T-cell (primary cell): ENCODE results near the gene YJEFN3. TPM values are rescaled to one million over a fixed set of nuclear protein-coding genes. Genes with fewer than 3 reads are reported as not detected.

ENCODE experiments used
- ATAC-seq, 4 experiments: fragments of 200-7000 bp in 3 of 4; fragments of 150-1000 bp in 1 of 4; cut with Tn5 transposase; replicated peaks in 1 of 4; 1 replicate in 3 of 4; 2 replicates in 1 of 4; pipeline ENCODE4 v1.10.0; 2021; ENCODE audit warnings: moderate library complexity in 3 of 4, mild to moderate bottlenecking in 2 of 4, moderate number of reproducible peaks in 1 of 4
- CTCF ChIA-PET, 2 donors: fragments of 300-600 bp; sonication (Branson Sonifier 250); formaldehyde crosslinking; loops; one replicate each; lab custom pipeline; 2022; ENCODE audit warnings: antibody characterized with exemption in 2 of 2; lab: Charles Lee
- POLR2A ChIA-PET, 2 donors: fragments of 300-600 bp; sonication (Branson Sonifier 250); formaldehyde crosslinking; loops; one replicate each; lab custom pipeline; 2022; ENCODE audit warnings: antibody characterized with exemption in 2 of 2; lab: Charles Lee
- DNase-seq, 35 experiments: peaks; one replicate each; pipeline versions ENCODE4 v3.0.0 to v3.0.0-alpha.2; 2013 to 2023
- H3K27ac ChIP-seq: one replicate; pipeline ENCODE4 v1.5.1; 2013; ENCODE audit warnings: low read length
- H3K27me3 ChIP-seq, 2 experiments: replicated peaks in 1 of 2; 1 replicate in 1 of 2; 2 replicates in 1 of 2; pipeline versions ENCODE4 v1.6.1 to v1.7.0; 2013; ENCODE audit warnings: low read length in 1 of 2, mixed read lengths in 1 of 2; ENCODE audit not compliant: control insufficient read depth in 2 of 2, insufficient read depth in 2 of 2; ENCODE audit errors: extremely low read depth in 1 of 2
- H3K36me3 ChIP-seq, 2 donors: 1 replicate in 1 of 2; 2 replicates in 1 of 2; pipeline versions ENCODE4 v1.6.1 to v1.7.0; 2013; ENCODE audit warnings: low read length in 1 of 2; ENCODE audit not compliant: control insufficient read depth in 2 of 2, insufficient read depth in 1 of 2; ENCODE audit errors: extremely low read depth in 1 of 2
- H3K4me1 ChIP-seq, 2 experiments: 1 replicate in 1 of 2; 2 replicates in 1 of 2; pipeline versions ENCODE4 v1.6.1 to v1.7.0; 2013; ENCODE audit warnings: low read length in 2 of 2, mixed read lengths in 1 of 2; ENCODE audit not compliant: insufficient read depth in 2 of 2, control insufficient read depth in 1 of 2; ENCODE audit errors: extremely low read depth in 1 of 2
- H3K4me3 ChIP-seq, 2 donors: 1 replicate in 1 of 2; 2 replicates in 1 of 2; pipeline versions ENCODE4 v1.5.1 to v1.7.0; 2013; ENCODE audit warnings: mild to moderate bottlenecking in 2 of 2, low read length in 1 of 2, moderate library complexity in 1 of 2; ENCODE audit not compliant: control insufficient read depth in 1 of 2; ENCODE audit errors: extremely low read depth in 1 of 2
- H3K9me3 ChIP-seq: 2 replicates; pipeline ENCODE4 v1.7.0; 2013
- H3K27ac Mint-ChIP-seq, 2 donors: one replicate each; pipeline ENCODE4 v1.8.0; 2020 to 2021; ENCODE audit warnings: mild to moderate bottlenecking in 2 of 2, mixed read lengths in 2 of 2
- H3K27me3 Mint-ChIP-seq, 2 donors: one replicate each; pipeline ENCODE4 v1.8.0; 2021 to 2022; ENCODE audit warnings: mixed read lengths in 2 of 2
- H3K36me3 Mint-ChIP-seq: one replicate; pipeline ENCODE4 v1.8.0; 2021; ENCODE audit warnings: mixed read lengths
- H3K4me1 Mint-ChIP-seq, 3 donors: one replicate each; pipeline ENCODE4 v1.8.0; 2020 to 2022; ENCODE audit warnings: mixed read lengths in 3 of 3, mild to moderate bottlenecking in 1 of 3
- H3K4me3 Mint-ChIP-seq, 3 donors: one replicate each; pipeline ENCODE4 v1.8.0; 2020 to 2022; ENCODE audit warnings: mild to moderate bottlenecking in 3 of 3, mixed read lengths in 3 of 3, moderate library complexity in 3 of 3
- H3K9me3 Mint-ChIP-seq, 3 donors: one replicate each; pipeline ENCODE4 v1.8.0; 2020 to 2022; ENCODE audit warnings: mixed read lengths in 3 of 3
- WGBS: methylation state at CpG from one replicate; pipeline ENCODE4 v1.1.5; 2013; ENCODE audit warnings: missing lambda C conversion rate; ENCODE audit not compliant: insufficient coverage; 5-methylcytosine and 5-hydroxymethylcytosine counted together
- total RNA-seq, 35 experiments: library from RNA in 6 of 35; stranded (reverse) in 6 of 35; fragments of 120-200 nt in 1 of 35; gene quantifications; one replicate each; pipeline versions ENCODE4 v1.2.1 to v1.2.4 and lab custom pipeline; 2013 to 2026

The YJEFN3 gene
- total RNA-seq, 5 donors from 2014 or later (not counting 1 experiment from before 2014, with no cell fraction given) = 5.4 to 14.2 (median 12.5) TPM

DNA sequence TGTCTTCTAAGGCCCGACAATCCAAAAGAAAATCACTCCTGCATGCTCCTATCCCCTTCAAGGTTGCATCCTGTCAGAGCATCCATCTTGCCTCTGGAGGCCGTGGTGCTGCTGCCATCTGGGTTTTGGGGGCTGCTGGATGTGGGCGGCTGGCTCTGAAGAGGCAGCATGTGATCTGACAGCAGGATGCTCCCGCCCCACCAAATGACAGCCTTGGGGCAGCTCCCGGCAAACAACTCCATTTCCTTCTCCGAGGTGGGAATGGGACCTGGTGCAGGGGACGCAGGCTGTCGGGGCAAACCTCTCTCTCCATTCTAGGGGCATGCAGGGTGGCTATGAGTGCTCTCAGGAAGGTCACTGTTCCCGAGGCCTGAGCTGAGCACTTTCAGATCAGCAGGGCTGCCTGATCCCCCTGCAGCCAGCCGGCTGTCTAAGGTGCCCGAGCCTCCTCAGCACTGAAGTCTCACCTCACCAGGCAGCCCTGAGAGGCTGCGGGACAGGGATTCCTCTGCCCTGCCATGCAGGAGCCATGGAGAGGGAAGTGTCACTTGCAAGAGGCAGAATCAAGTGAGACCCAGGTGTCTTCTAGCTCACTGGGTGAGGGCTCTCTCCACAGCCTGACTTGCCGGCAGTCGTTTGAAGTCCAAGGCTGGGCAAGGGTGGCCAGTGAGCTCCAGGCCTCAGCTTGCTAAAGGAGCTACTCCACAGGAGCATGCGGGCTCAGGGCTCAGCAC lies 42.2 kb upstream of the YJEFN3 start:
- peak overlapping the region in 1 of 3 donors; percentile 79 for H3K4me3 Mint-ChIP-seq

DNA sequence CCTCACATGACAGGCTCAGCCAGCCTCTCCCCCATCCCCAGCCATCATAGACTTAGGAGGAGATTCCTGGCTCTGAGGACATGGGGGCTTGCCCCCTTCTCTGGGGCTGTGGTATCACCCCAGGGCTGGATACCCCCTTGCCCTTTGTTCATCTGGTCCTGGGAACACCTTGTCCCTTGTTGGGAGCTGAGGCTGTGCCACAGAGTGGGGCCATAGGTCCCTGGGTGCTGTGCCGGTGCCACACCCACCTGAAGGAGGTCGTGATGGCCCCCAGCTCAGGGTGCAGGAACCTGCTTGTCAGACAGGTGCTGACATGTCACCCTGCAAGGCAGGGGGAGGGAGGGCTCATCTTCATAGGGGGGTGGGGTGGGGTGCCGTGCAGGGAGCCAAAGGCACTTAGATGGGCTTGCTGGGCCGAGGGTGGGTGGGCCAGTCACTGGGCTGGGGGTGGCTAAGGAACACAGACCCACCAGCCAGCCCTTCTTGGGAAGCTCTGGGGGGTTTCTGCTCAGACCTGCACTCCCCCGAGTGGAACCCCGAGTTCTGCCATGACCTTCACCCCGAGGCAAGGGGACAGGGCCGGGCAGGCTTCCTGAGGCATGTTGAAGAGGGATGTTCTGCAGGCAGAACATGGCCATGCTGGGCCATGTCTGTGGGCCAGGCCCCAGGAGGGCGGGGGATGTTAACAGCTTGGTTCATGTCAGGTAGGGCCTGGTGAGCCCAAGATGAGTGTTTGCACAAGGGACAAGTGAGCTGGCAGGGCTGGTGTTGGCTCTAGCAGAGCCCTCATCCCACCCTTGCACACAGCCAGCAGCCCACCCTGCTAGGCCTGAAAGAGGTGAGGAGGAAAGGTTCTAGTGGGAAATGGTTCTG lies 41.4 kb upstream of the YJEFN3 start:
- no peak for DNase-seq
- Histone ChIP-seq H3K4me3 (no peak overlapping the region), H3K27ac (peak overlapping the region; percentile 98), H3K9me3 (no peaks in the 10 kb centered on the region), H3K27me3 (no peaks in the 10 kb centered on the region), H3K4me1 (peaks cover 32 to 75% of the 10 kb centered on the region in 2 experiments), H3K36me3 (peaks cover 0 to 31% of the 10 kb centered on the region in 2 donors)
- no peaks in the 10 kb centered on the region for H3K27me3 Mint-ChIP-seq
- peak overlapping the region; percentile 95 to 99 for H3K27ac Mint-ChIP-seq
- CTCF ChIA-PET = interaction anchor here (0.5 to 4.4 kb wide), 5 partner anchors 102 to 126 kb away, joined by 3 to 64 read pairs (median 4); no protein-coding TSS in a partner anchor
- H3K4me1 Mint-ChIP-seq = peaks cover 60 to 70% (median 64%) of the 10 kb centered on the region in 3 donors
- no peaks in the 10 kb centered on the region for H3K9me3 Mint-ChIP-seq
- peaks cover 8% of the 10 kb centered on the region for H3K36me3 Mint-ChIP-seq
- no peak for ATAC-seq
- POLR2A ChIA-PET = interaction anchor here in 1 of 2 donors (0.6 kb wide), 1 partner anchor 156 kb away, joined by 4 read pairs; the partner anchor contains the start of gene GMIP
- H3K4me3 Mint-ChIP-seq = peak overlapping the region in 1 of 3 donors; percentile 79
- WGBS = 90% methylated on average over 8 of the region's 9 CpGs

More for the DNA sequence above, 42.2 kb upstream of the YJEFN3 start:
- Histone ChIP-seq H3K36me3 (peaks cover 0 to 26% of the 10 kb centered on the region in 2 donors), H3K4me1 (peaks cover 32 to 80% of the 10 kb centered on the region in 2 experiments), H3K27ac (peak overlapping the region; percentile 98), H3K9me3 (no peaks in the 10 kb centered on the region), H3K27me3 (no peaks in the 10 kb centered on the region), H3K4me3 (no peak overlapping the region)
- CTCF ChIA-PET = interaction anchor here in 1 of 2 donors (0.6 kb wide), 1 partner anchor 125 kb away, joined by 4 read pairs; no protein-coding TSS in a partner anchor
- DNase-seq (no peak), ATAC-seq (no peak)
- WGBS = 86% methylated on average over 12 of the region's 15 CpGs
- Mint-ChIP-seq H3K4me1 (peaks cover 60 to 72% (median 66%) of the 10 kb centered on the region in 3 donors), H3K27ac (peak overlapping the region; percentile 95 to 99), H3K9me3 (no peaks in the 10 kb centered on the region), H3K27me3 (no peaks in the 10 kb centered on the region), H3K36me3 (peaks cover 8% of the 10 kb centered on the region)
- POLR2A ChIA-PET = no interaction called here

GRCh38 chr19:19487950-19488874 lies 40.5 kb upstream of the YJEFN3 start:
- peaks cover 3 to 34% of the 10 kb centered on the region in 2 donors for H3K36me3 ChIP-seq
- H3K27me3 ChIP-seq = no peaks in the 10 kb centered on the region
- DNase-seq (no peak), ATAC-seq (no peak)
- peak overlapping the region; percentile 54 to 79 (median 64) for H3K4me3 Mint-ChIP-seq
- H3K27ac Mint-ChIP-seq = peak overlapping the region; percentile 95 to 99
- peak overlapping the region; percentile 26 to 44 for H3K4me3 ChIP-seq
- ChIA-PET CTCF (interaction anchor here (0.5 to 4.4 kb wide), 10 partner anchors 81 to 163 kb away, joined by 3 to 64 read pairs (median 4); partner anchors contain the start of gene GATAD2A (in 1 of the 2)), POLR2A (interaction anchor here (0.6 to 2.4 kb wide), 4 partner anchors 36 to 156 kb away, joined by 3 to 8 read pairs (median 4); partner anchors contain the start of gene GMIP (in 1 of the 2))
- H3K4me1 Mint-ChIP-seq = peaks cover 58 to 63% (median 60%) of the 10 kb centered on the region in 3 donors
- H3K27ac ChIP-seq = peak overlapping the region; percentile 98
- no peaks in the 10 kb centered on the region for H3K27me3 Mint-ChIP-seq
- H3K9me3 ChIP-seq = no peaks in the 10 kb centered on the region
- WGBS = 95% methylated on average over 12 of the region's 20 CpGs
- peaks cover 32 to 71% of the 10 kb centered on the region in 2 experiments for H3K4me1 ChIP-seq
- H3K9me3 Mint-ChIP-seq = no peaks in the 10 kb centered on the region
- peaks cover 2% of the 10 kb centered on the region for H3K36me3 Mint-ChIP-seq

DNA sequence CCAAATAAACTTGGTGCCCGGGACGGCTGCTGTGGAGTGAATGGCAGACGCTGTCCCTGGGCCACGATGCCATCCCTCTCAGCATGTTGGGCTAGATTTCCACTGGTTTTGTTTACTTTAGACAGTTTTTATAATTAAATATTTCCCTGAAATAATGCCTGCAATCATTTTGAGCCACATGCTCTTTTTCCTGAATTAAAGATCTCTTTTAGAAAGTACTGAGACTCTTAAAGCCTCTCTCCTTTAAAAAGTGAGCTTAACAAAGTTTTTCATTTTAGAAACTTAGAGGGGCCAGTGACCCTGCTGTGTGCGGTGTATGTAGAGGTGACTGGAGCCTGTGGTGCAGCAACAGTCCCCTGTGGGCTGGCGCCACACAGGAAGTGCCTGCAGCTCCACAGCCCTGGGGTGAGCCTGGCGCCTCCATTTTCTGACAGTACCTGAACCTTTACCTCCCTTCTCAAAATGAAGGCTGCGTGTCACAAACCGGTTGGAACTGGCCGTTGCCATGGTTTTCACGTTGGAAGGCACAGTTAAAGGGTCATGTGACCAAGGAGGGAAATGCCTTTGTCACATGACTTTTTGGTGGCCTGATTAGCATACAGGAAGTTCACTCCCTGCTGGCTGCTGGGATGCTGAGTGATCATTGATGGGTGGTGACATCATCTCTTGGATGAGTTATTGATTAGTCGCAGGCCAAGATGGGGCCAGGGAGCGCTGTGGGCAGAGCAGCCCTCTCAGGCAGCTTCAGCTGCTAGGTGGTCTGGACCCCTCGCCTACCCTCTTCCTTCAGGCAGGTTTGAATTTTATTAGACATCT lies 39.6 kb upstream of the YJEFN3 start:
- DNase-seq = peak; percentile 75 to 97 (median 94)
- peak; percentile 85 to 90 (median 88) for ATAC-seq
- Mint-ChIP-seq H3K36me3 (peaks cover 3% of the 10 kb centered on the region), H3K27ac (peak overlapping the region; percentile 95 to 99), H3K4me1 (peaks cover 53 to 60% (median 58%) of the 10 kb centered on the region in 3 donors), H3K27me3 (no peaks in the 10 kb centered on the region), H3K4me3 (peak overlapping the region; percentile 54 to 79 (median 64)), H3K9me3 (no peaks in the 10 kb centered on the region)
- Histone ChIP-seq H3K36me3 (peaks cover 7 to 36% of the 10 kb centered on the region in 2 donors), H3K4me3 (peak overlapping the region; percentile 26 to 44), H3K27ac (peak overlapping the region; percentile 98), H3K27me3 (no peaks in the 10 kb centered on the region), H3K9me3 (no peaks in the 10 kb centered on the region), H3K4me1 (peaks cover 32 to 70% of the 10 kb centered on the region in 2 experiments)
- POLR2A ChIA-PET = interaction anchor here in 1 of 2 donors (0.5 to 2.4 kb wide), 4 partner anchors 36 to 549 kb away, joined by 3 to 8 read pairs (median 4); no protein-coding TSS in a partner anchor
- WGBS = 0% methylated on average over 3 of the region's 14 CpGs
- CTCF ChIA-PET = interaction anchor here (0.6 to 4.4 kb wide), 13 partner anchors 30 to 333 kb away, joined by 3 to 64 read pairs (median 8); partner anchors contain the start of genes GATAD2A (in 1 of the 2) and ZNF506 (in 1 of the 2)

DNA sequence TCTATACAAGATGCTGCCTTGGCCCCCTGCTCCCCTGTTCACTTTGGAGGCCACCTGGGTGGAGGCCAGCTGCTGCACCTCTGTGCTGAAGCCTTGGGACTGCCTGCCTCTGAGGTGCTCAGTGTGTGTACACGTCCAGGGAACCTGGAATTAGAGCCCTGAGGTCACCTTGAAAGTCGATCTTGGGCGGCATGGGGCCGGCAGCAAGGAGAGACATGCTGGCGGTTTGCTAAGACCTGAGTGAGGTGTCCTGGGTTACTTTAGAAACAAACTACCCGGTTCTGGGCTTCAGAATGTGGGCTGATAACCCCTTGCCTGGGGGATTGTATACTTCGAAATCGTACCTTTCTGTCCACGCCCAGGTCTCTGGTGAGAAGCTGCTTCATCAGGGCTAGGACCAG lies 38.9 kb upstream of the YJEFN3 start:
- peaks cover 32 to 70% of the 10 kb centered on the region in 2 experiments for H3K4me1 ChIP-seq
- peak; percentile 3 to 41 (median 12) for ATAC-seq
- H3K36me3 Mint-ChIP-seq = peaks cover 9% of the 10 kb centered on the region
- peaks cover 10 to 43% of the 10 kb centered on the region in 2 donors for H3K36me3 ChIP-seq
- H3K27ac Mint-ChIP-seq = peak overlapping the region; percentile 95 to 99
- WGBS = 78% methylated on average over 9 of the region's 9 CpGs
- peak overlapping the region; percentile 98 for H3K27ac ChIP-seq
- H3K4me3 ChIP-seq = peak overlapping the region in 1 of 2 donors; percentile 0
- no peaks in the 10 kb centered on the region for H3K9me3 Mint-ChIP-seq
- CTCF ChIA-PET = interaction anchor here (0.5 to 4.4 kb wide), 14 partner anchors 30 to 421 kb away, joined by 3 to 64 read pairs (median 5); partner anchors contain the start of gene GATAD2A (in 1 of the 2)
- no peaks in the 10 kb centered on the region for H3K27me3 ChIP-seq
- no peaks in the 10 kb centered on the region for H3K9me3 ChIP-seq
- no peaks in the 10 kb centered on the region for H3K27me3 Mint-ChIP-seq
- POLR2A ChIA-PET = interaction anchor here (0.5 to 2.4 kb wide), 3 partner anchors 125 to 549 kb away, joined by 3 to 8 read pairs (median 3); no protein-coding TSS in a partner anchor
- DNase-seq = peak in 6 of 35 experiments; percentile 8 to 42 (median 22)
- H3K4me3 Mint-ChIP-seq = peak overlapping the region in 2 of 3 donors; percentile 64 to 79
- peaks cover 52 to 59% (median 53%) of the 10 kb centered on the region in 3 donors for H3K4me1 Mint-ChIP-seq
